DOHH2 (cell line): ENCODE results near the gene TOMT.

Source experiments
- EZH2phosphoT487 ChIP-seq: fragments of 200-600 bp; sonication (generic); IDR thresholded peaks from 2 replicates; pipeline ENCODE4 v1.6.1; 2017; ENCODE audit warnings: borderline replicate concordance, mild to moderate bottlenecking, antibody characterized with exemption, low read length, moderate library complexity, mixed read lengths
- TF ChIP-seq, protein P1 (sequence below): fragments of 200-600 bp; sonication (generic); IDR thresholded peaks from one replicate; pipeline ENCODE4 v1.5.1; 2014; ENCODE audit warnings: antibody characterized with exemption, mild to moderate bottlenecking, low read depth, low read length; ENCODE audit not compliant: poor library complexity, severe bottlenecking

DNA sequence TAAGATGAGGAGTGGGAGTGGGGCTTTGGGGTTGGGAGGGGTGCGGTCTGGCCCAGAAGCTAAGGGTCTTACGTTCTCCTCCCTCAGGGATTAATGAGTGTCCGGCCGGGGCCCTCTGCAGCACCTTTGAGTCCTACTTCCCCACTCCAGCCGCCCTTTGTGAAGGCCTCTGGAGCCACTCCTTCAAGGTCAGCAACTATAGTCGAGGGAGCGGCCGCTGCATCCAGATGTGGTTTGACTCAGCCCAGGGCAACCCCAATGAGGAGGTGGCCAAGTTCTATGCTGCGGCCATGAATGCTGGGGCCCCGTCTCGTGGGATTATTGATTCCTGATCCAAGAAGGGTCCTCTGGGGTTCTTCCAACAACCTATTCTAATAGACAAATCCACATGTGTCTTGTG is 33.8 kb downstream of the TOMT start:
- TF ChIP-seq, protein P1, sequence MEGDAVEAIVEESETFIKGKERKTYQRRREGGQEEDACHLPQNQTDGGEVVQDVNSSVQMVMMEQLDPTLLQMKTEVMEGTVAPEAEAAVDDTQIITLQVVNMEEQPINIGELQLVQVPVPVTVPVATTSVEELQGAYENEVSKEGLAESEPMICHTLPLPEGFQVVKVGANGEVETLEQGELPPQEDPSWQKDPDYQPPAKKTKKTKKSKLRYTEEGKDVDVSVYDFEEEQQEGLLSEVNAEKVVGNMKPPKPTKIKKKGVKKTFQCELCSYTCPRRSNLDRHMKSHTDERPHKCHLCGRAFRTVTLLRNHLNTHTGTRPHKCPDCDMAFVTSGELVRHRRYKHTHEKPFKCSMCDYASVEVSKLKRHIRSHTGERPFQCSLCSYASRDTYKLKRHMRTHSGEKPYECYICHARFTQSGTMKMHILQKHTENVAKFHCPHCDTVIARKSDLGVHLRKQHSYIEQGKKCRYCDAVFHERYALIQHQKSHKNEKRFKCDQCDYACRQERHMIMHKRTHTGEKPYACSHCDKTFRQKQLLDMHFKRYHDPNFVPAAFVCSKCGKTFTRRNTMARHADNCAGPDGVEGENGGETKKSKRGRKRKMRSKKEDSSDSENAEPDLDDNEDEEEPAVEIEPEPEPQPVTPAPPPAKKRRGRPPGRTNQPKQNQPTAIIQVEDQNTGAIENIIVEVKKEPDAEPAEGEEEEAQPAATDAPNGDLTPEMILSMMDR = no peak
- TF ChIP-seq EZH2phosphoT487 = no peak
